IPS-18c (cell line): ENCODE data around the gene INPP5A.
"Not testable (repeated sequence)": the region's sequence is repeated elsewhere in the genome, so short reads cannot be mapped to it uniquely, and the experiment has no call there.

Experiments
- H3K4me3 ChIP-seq: 2 replicates; pipeline ENCODE4 v1.7.0; 2013; ENCODE audit warnings: low read depth, mild to moderate bottlenecking, low read length, moderate library complexity; ENCODE audit not compliant: insufficient read depth
- H3K9me3 ChIP-seq: one replicate; pipeline ENCODE4 v1.6.1; 2013; ENCODE audit warnings: mild to moderate bottlenecking, low read length, moderate library complexity; ENCODE audit not compliant: control insufficient read depth, insufficient read depth

The INPP5A gene

DNA sequence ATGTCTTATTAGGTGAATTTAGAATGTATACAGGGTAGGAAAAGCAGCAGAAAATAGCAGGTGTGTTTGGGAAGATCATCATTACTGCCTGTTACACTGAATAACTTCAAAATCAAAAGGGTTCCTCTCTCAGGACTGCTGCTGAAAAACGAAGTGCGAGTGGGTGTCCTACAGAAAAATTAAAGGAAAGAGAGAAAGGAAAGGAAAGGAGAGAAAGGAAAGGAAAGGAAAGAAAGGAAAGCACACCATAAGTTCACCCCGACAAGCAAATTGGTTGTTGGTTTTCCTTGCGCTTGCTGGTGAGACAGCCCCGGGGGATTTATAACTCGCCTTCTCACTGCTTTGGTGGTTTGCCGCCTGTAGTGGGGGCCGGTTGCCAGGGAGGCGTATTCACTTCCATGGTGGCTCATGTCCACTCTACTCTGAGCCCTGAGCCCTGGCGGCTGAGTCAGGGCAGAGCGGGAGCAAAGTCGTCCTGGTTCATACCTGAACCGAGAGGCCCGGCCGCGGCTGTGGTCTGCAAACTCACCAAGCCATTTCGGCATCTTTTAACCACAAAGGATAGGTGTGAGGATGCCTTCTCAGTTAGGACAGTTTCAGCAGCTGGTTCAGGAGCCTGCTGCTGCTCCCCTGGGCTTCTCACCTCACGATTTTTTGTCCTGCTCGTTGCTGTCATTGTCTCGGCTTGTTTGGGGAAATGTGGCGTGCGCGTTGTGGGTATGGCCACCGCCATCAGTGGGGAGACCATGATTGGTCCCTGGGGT lies 26.1 kb downstream of the INPP5A start:
- H3K4me3 ChIP-seq: no peak overlapping the region

DNA sequence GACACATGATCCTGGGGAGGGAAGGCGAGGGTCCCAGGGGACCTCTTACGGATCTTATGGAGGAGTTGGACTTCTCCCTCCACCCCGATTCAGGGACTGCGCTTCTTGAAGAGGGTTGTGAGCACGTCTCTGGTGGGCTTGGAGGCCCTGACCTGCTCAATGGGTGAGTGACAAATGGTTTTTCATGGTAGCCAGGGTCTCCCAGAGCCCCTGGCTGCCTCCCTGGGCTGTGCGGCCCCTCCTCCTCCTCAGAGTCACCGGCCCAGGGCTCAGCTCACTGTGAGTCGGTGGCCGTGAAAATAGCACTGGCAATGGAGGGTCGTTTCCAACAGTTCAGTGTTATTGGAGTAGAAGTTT lies 26.6 kb downstream of the INPP5A start:
- peaks cover 3% of the 10 kb centered on the region for H3K9me3 ChIP-seq
- H3K4me3 ChIP-seq: no peak overlapping the region

More for the DNA sequence above, 26.1 kb downstream of the INPP5A start:
- peaks cover 3% of the 10 kb centered on the region for H3K9me3 ChIP-seq

DNA sequence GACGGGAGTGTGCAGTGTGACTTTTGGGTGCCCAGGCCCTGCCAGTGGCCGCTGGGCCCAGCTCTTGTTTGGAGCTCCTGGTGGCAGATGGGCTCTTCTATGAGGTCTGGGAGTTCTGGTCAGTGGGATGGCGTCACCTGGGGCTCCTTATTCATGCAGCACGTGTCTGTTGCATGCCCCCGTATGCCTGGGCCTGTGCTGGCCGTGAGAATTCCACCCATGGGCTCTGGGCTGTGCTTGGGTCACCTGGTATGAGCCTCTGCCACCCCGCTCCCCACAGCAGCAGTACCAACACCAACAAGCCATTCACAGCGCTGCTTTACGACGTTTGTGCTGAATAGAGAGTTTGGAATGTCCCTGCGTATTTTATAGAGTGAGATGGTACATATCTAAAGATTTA lies 27.1 kb downstream of the INPP5A start:
- Histone ChIP-seq H3K4me3 (no peak overlapping the region), H3K9me3 (peaks cover 3% of the 10 kb centered on the region)

DNA sequence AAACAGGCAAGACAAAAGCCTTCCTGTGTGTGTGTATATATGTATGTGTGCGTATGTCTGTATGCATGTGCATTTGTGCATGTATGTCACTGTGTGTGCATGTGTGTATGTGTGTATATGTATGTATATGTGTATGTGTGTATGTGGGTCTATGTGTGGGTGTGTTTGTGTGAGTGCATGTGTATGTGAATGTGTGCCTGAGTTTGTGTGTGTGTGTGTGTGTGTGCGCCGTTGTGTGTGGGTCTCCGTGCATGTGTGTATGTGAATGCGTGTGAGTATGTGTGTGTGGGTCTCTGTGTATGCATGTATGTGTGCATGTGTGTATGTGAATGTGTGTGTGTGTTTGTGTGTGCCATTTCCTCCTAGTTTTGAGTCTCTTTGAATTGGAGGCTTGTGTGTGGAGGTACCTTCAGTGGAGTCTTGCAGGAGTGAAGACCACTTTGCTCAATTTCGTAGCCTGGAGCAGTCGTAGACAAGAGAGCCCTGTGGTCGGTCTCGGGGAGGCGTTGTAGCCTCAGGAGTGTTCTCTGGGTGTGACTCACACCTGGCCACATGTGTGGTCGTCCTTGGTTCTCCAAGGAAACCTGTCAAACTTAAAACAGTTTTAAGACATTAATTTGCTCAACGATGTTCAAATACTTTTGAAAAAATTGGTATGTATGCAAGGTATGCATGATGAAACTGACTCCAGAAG lies 28.1 kb downstream of the INPP5A start:
- Histone ChIP-seq H3K4me3 (no peak overlapping the region), H3K9me3 (peaks cover 3% of the 10 kb centered on the region)

DNA sequence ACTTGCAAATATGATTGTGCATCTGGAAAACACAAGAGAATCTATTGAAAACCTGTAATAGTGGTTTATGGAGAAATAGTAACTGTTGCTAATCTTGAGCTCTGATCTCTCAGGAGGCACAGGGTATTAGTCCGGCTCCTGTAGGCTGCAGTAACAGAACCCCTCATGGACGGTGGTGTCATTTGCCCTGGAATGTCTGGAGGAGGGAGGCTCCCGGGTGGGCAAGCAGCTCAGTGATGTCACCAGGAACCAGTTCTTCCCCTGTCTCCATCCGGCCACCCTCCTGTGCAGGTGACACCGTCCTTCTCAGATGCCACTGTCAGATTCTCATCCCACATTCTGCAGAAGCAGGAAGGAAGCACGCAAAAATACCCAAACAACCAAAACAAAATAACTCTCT lies 29.3 kb downstream of the INPP5A start:
- Histone ChIP-seq H3K4me3 (no peak overlapping the region), H3K9me3 (peaks cover 3% of the 10 kb centered on the region)

DNA sequence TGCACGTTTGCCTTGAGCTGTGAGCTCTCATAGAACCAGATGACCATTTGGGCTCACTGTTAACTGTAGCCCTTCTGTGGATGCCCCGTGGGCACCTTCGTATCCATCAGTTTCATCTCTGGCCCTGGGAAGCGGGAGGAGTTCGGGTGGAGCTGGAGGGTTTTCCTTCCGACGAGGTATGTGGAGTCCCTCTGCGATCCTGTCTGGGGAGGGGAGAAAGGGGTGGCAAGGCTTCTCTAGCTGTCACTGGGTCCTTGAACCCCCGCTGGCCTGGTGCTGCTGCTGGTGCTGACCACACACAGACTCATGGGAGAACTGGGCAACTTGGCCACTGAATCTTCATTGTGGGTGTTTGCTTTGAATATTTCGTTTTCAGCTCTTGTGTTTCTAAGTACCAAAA lies 32.7 kb downstream of the INPP5A start:
- H3K9me3 ChIP-seq: no peaks in the 10 kb centered on the region
- no peak overlapping the region for H3K4me3 ChIP-seq

DNA sequence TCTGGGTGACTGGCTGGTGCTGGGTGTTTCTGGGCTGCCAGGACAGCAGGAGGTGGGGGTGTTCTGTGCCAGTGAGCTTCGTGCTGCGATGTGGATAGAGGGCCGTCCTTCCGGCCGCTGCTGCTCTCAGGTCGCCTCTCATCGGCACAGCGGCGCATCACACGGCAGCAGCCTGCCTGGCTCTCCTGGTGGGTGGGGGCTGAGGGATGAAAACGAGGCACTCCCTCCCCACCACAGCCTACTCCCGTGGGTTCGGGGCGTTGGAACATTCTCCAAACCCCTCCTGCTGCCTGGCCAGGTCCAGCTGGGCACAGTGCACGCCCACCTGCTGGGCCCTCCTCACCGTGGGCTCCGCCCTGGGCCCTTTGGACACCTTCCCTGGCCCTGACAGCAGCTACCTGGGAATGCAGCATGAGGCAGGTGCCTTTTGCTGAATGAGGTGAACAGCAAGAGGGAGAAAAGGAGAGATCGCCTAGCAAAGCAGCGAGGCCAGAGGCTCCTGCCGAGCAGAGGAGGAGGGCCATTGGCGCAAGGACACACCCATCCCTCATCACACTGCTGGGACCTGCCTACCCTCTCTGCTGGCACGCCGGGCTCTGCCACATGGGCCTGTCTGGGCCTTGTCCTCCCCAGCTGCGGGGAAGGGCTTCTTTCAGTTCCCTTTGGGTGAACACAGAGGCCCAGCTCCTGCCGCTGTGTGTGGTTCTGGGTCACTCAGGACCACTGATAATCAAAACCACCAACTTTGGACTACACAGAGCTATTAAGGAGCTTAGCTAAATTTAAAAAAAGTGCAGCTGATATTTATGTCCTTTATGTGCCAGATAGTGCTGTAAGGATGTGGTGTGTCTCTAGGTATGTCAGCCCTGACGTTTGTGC lies 33.4 kb downstream of the INPP5A start:
- Histone ChIP-seq H3K9me3 (no peaks in the 10 kb centered on the region), H3K4me3 (no peak overlapping the region)

DNA sequence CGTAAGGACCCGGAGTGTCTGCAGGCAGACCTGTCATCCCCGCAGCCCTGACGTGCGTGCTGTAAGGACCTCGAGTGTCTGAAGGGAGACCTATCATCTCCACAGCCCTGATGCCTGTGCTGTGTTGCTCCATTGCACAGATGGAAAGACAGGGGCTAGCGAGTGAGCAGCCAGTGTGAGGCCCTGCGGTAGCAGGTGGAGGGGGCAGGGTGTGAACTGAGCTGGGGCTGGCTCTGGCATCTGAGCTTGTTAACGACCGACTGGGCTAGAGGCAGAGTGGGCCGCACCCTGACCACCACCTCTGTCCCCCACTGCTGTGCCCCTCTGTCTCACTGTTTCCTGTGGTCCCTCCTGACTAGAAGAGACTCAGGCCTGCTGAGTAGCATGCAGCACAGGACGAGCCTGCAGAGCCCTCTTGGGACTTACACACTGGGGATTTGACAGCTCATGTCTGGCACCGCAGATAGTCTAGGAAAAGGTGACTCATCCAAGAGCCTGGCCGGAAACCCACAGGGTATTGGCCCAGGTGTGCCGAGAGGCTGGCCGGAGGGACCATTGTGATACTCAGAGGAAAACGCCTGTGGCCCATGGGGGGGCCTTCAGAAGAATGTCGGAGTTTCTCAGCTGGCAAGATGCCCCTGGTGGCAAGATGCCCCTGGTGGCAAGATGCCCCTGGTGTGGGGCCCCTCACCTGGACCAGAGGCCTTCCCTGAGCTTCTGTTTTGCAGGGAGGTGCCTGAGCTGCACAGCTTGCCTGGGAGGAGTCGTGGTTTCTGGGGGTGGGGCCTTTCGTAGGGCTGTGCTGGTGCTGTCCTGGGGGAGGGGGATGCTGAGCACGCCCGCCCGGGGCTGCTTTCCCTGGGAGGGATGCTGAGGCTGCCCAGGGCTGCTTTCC lies 34.3 kb downstream of the INPP5A start:
- Histone ChIP-seq H3K4me3 (no peak overlapping the region), H3K9me3 (no peaks in the 10 kb centered on the region)

DNA sequence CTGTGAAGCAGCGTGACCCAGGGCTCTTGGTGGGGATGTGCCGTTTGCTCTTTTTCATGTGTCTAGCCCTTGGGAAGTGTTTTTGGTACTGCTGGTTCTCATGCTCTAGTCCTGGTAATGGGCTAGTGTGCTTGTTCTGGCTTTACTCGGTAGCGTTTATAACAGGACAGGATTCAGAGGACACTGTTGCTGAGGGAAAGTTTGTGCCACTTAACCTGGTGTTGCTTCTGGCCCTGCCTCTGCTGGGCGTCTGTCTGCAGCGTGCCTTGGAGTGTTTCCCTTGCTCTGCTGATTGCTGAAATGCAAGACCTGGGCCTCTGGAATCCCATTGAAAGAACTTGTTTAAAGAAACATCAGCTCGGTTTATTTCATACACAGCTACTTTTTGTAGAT lies 35.0 kb downstream of the INPP5A start:
- H3K9me3 ChIP-seq: no peaks in the 10 kb centered on the region
- H3K4me3 ChIP-seq: no peak overlapping the region

DNA sequence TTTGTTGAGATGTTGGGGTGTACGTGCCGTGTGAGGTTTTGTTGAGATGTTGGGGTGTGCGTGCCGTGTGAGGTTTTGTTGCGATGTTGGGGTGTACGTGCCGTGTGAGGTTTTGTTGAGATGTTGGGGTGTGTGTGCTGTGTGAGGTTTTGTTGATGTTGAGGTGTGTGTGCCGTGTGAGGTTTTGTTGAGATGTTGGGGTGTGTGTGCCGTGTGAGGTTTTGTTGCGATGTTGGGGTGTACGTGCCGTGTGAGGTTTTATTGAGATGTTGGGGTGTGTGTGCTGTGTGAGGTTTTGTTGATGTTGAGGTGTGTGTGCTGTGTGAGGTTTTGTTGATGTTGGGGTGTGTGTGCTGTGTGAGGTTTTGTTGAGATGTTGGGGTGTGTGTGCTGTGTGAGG lies 35.4 kb downstream of the INPP5A start:
- not testable (repeated sequence) for H3K9me3 ChIP-seq, H3K4me3 ChIP-seq

DNA sequence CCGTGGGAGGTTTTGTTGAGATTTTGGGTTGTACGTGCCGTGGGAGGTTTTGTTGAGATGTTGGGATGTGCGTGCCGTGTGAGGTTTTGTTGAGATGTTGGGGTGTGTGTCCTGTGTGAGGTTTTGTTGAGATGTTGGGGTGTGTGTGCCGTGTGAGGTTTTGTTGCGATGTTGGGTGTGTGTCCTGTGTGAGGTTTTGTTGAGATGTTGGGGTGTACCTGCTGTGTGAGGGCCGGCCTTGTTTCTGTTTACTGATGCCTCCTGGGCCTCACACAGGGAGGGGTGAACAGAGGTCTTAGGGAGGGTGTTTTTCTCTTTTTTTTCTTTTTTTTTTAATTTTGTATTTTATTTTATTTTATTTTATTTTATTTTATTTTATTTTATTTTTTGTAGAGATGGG lies 36.7 kb downstream of the INPP5A start:
- no peak overlapping the region for H3K4me3 ChIP-seq
- H3K9me3 ChIP-seq: no peaks in the 10 kb centered on the region

DNA sequence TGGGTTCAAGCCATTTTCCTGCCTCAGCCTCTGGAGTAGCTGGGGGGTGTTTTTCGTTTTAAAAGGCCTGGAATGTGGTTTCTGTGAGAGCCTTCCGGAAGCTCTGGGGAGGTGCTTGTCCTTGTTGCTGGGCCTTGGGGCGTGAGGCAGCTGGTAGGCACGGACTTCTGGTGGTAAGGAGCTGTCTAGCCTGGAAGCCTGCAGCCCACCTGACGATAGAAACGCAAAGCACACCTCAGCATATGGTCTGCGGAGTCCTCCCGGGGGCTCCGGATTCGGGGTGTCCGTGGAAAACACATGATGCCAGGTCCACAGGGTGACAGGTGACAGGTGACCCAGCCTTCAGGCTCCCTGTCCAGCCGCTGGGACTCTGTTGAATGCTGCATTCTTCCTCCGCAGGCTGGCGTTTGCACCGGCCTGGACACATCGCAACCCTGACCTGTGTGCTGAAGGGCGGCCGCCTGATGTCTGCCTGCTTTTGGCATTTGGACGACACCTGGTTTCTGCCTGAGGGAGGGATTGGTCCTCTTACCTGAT lies 37.3 kb downstream of the INPP5A start:
- H3K9me3 ChIP-seq: no peaks in the 10 kb centered on the region
- H3K4me3 ChIP-seq: no peak overlapping the region

DNA sequence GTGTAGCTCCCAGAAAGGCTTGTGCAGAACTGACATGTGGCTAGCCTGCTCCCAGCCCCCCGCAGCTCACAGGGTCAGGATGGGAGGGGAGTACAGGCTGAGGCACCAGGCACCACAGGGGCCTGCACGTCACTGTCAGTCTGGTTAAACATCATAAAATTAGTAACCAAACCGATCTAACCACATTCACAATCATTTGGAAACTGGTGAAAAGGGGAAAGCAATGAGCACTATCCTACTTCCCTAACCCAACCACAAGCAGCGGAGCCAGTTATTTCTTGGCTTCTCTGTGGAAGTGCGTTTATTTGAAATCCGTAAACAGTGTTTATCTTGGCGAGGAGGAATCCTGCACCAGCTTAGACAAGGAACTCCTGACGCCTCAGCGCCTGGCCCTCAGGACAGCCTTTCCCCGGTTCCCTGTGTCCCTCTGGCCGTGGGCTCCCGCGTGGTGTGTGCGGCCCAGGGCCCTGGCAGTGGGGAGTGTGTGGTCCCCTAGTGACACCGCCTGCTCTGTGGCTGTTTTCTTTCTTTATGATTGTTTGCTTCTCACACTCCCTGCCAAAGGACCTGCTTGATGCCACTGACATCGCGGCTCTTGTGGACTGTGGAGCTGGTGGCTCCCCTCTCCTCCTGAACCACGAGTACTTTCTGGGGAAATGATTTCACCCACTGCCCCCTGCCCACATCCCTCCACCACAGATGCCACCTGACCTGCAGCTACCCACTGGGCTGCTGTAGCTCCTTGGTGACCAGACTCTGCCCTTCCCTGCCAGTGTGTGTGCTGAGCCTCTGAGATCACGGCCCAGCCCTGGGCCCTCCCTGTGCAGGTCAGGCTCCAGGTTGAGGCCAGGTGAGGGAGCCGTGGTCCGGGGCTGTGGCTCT lies 38.0 kb downstream of the INPP5A start:
- Histone ChIP-seq H3K9me3 (no peaks in the 10 kb centered on the region), H3K4me3 (no peak overlapping the region)

DNA sequence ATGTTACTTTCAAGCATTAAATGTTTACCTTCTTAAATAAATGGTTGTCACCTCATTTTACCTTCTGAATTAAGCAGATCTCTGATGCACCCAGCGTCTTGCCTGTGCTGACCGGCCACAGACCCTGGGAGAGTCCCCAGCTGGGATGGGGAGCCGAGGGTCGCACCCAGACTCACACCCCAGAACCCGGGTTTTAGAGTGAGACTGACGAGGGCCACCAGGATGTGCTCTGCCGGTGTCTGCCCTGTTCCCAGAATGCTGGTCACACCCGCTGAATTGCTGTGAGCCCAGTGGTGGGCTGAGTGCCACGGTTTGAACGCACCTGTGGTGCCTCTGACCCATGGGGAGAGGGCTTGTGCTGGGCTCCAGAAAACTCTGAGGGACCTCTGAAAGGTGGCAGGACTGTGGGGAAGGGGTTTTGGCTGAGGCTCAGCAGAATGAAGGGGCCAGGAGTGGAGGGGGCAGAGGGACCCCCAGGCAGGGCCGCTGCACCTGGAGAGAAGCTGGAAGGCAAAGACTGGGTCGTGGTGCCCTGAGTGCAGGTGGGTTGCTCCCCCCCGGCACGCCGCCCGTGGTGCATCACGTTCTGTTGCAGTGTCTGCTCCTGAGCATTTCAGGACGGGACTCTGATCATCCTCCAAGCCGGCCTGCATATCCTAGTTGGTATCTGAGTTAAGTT lies 39.2 kb downstream of the INPP5A start:
- H3K9me3 ChIP-seq: no peaks in the 10 kb centered on the region
- H3K4me3 ChIP-seq: no peak overlapping the region

DNA sequence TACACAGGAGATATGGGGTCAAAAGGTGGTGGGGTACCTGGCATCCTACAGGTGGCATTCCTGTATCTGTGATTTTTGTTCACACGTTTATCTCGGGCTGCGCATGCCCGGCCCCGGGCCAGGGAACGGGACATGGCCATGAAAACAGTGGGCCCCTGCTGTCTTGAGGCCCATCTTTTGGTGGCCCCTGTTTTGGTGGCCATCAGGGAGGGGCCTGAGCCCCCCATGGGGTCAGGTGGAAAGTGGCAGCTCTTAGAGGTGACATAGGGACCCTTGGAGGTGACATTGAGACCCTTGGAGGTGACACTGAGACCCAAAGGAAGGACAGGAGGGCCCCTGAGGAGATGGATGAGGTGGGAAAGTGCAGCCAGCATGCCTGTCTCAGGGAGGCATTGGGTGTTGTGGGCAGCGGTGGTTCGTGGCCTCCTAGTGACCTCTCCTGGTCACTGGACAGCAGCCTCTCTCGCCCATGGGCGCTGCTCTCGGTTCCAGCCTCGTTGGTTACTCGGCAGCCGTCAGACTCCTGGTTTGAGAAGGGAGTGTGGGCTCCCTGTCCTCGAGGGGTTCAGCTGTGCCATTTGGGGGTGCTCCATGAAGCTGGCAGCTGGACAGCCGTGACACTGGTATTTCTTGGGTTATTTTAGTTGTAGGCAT lies 39.9 kb downstream of the INPP5A start:
- H3K4me3 ChIP-seq: no peak overlapping the region
- H3K9me3 ChIP-seq: no peaks in the 10 kb centered on the region
